Ishikawa (cell line): ENCODE measurements around the gene ERGIC1.

Experiments
- CEBPB ChIP-seq: IDR thresholded peaks from 2 replicates; pipeline ENCODE4 v1.6.1; 2012
- CREB1 ChIP-seq: IDR thresholded peaks from 2 replicates; pipeline ENCODE4 v1.6.1; 2012; ENCODE audit warnings: low read depth
- EGR1 ChIP-seq: IDR thresholded peaks from 2 replicates; pipeline ENCODE4 v1.6.1; 2012
- EP300 ChIP-seq: IDR thresholded peaks from 2 replicates; pipeline ENCODE4 v1.6.1; 2012; ENCODE audit warnings: borderline replicate concordance
- FOXM1 ChIP-seq: IDR thresholded peaks from 2 replicates; pipeline ENCODE4 v1.6.1; 2012; ENCODE audit warnings: low read depth, borderline replicate concordance
- NFIC ChIP-seq: IDR thresholded peaks from 2 replicates; pipeline ENCODE4 v1.6.1; 2012
- RAD21 ChIP-seq: IDR thresholded peaks from 2 replicates; pipeline ENCODE4 v1.6.1; 2012; ENCODE audit warnings: low read depth
- REST ChIP-seq: IDR thresholded peaks from 2 replicates; pipeline ENCODE4 v1.6.1; 2012; ENCODE audit warnings: low read depth, mild to moderate bottlenecking
- TAF1 ChIP-seq: IDR thresholded peaks from 2 replicates; pipeline ENCODE4 v1.6.1; 2012; ENCODE audit warnings: low read depth, mild to moderate bottlenecking
- TCF12 ChIP-seq: IDR thresholded peaks from 2 replicates; pipeline ENCODE4 v1.6.1; 2012; ENCODE audit warnings: low read depth
- TEAD4 ChIP-seq: IDR thresholded peaks from 2 replicates; pipeline ENCODE4 v1.6.1; 2012
- USF1 ChIP-seq: IDR thresholded peaks from 2 replicates; pipeline ENCODE4 v1.6.1; 2012
- YY1 ChIP-seq: IDR thresholded peaks from 2 replicates; pipeline ENCODE4 v1.6.1; 2012; ENCODE audit warnings: low read depth
- ZBTB7A ChIP-seq: IDR thresholded peaks from 2 replicates; pipeline ENCODE4 v1.6.1; 2012; ENCODE audit warnings: low read depth
- TF ChIP-seq, protein P1 (sequence below): IDR thresholded peaks from 2 replicates; pipeline ENCODE4 v1.6.1; 2012

Gene ERGIC1

GRCh38 chr5:172827841-172828240 lies 6.2 kb upstream of the ERGIC1 start:
- TF ChIP-seq TEAD4 (no peak), ZBTB7A (no peak), FOXM1 (no peak), CEBPB (no peak), TAF1 (no peak), EP300 (no peak), REST (no peak), EGR1 (no peak), RAD21 (no peak), USF1 (no peak), CREB1 (no peak), YY1 (no peak), NFIC (no peak), TCF12 (no peak)
- TF ChIP-seq, protein P1, sequence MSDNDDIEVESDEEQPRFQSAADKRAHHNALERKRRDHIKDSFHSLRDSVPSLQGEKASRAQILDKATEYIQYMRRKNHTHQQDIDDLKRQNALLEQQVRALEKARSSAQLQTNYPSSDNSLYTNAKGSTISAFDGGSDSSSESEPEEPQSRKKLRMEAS: no peak

DNA sequence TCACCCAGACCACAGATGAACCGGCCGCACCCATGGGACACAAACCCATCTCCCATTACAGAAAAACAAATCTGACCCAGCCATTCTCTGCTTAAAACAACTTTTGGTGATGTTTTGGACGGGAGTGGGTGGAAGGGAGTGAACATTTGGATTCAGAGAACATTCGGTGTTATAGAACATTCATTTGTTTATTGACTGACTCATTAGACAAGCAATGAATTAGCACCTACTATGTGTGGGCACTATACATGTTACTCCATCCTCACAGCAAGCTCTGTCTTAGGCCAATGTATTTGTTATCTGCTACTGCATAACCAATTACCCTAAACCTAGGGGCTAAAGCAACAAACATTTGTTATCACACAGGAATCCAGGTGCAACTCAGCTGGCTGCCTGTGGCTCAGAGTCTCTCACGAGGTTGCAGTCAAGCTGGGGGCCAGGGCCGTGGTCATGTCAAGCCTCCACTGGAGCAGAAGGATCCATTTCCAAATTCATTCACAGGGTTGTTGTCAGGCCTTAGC lies 5.1 kb upstream of the ERGIC1 start:
- TF ChIP-seq FOXM1 (no peak), NFIC (no peak), TCF12 (no peak), ZBTB7A (no peak), TAF1 (no peak), USF1 (no peak), CREB1 (no peak)
- TF ChIP-seq, protein P1: no peak

DNA sequence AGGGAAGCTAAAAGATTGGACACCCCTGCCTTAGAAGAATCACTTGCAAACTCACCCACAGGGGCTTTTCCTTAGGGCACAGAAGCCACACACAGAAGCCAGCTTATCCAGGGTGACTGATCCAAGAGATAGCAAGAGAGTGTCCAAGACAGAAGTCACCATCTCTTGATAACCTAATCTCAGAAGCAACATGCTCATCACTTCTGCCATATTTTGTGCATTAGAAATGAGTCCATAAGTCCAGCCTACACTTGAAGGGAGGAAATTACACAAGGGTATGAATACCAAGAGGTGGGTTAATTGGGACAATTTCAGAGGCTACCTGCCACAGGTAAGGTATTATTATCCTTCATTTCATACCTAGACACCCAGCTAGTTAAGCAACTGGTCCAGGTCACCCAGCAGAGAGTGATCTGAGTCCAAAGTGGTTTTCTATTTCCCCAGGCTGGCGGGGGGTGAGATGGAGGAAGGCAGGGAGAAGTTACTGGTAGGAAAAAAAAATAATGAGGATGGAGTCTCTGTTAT lies 3.7 kb upstream of the ERGIC1 start:
- TF ChIP-seq ZBTB7A (no peak), YY1 (no peak), TEAD4 (no peak), RAD21 (no peak), NFIC (no peak), TCF12 (no peak), CEBPB (no peak), EGR1 (no peak), CREB1 (no peak), TAF1 (no peak)
- TF ChIP-seq, protein P1: no peak

DNA sequence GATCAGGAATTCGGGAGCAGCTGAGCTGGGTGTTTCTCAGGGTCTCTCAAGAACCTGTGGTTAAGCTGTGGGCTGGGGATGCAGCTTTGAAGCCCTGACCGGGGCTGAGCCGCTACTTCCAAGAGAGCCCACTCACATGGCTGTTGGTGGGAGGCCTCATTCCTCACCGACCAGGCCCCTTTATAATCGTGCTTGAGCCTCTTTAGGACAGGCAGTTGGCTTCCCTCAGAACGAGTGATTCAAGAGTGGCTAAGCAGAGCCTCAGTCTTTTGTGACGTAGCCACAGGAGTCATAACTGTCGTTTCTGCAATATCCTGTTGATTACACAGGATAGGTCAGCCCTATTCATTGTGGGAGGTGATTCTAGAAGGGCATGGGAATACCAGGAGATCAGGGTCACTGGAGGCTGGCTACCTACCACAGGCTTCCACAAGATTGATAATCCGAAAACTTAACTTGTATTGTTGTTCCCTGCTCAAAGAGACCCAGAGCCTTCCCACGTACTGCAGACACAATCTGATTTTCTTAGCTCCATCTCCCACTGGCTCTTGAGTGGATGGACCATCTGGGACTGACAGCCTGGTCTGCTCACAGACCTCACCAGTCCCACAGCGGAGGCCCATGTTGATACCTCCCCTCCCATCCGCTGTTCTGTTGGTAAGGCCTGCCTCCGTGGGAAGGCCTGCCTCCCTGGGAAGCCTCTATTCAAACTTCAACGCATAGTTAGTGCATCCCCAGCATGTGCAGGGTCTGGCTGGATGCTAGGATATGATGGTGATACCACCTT lies 3.0 kb upstream of the ERGIC1 start:
- no peak for TF ChIP-seq ZBTB7A
- no peak for TF ChIP-seq EGR1
- no peak for TF ChIP-seq NFIC
- no peak for TF ChIP-seq TEAD4
- TF ChIP-seq USF1: no peak
- no peak for TF ChIP-seq TCF12
- no peak for TF ChIP-seq FOXM1
- no peak for TF ChIP-seq CEBPB

GRCh38 chr5:172832383-172833315 lies 1.4 kb upstream of the ERGIC1 start:
- TF ChIP-seq NFIC (no peak), USF1 (no peak), CREB1 (no peak), EP300 (no peak), EGR1 (no peak), TCF12 (no peak), RAD21 (no peak), ZBTB7A (no peak), YY1 (no peak), TAF1 (no peak), CEBPB (no peak), REST (no peak), FOXM1 (no peak), TEAD4 (no peak)
- TF ChIP-seq, protein P1: no peak
